VCaP (cell line): ENCODE data around the gene NFKB2.

Experiments used
- H3K27ac ChIP-seq: fragments of 450-650 bp; 2 replicates; pipeline ENCODE4 v1.5.1; 2017
- TF ChIP-seq, protein P1 (sequence below): fragments of 450-650 bp; conservative IDR thresholded peaks from 2 replicates; pipeline ENCODE4 v1.5.1; 2017; ENCODE audit warnings: mild to moderate bottlenecking, moderate library complexity

NFKB2 gene

DNA sequence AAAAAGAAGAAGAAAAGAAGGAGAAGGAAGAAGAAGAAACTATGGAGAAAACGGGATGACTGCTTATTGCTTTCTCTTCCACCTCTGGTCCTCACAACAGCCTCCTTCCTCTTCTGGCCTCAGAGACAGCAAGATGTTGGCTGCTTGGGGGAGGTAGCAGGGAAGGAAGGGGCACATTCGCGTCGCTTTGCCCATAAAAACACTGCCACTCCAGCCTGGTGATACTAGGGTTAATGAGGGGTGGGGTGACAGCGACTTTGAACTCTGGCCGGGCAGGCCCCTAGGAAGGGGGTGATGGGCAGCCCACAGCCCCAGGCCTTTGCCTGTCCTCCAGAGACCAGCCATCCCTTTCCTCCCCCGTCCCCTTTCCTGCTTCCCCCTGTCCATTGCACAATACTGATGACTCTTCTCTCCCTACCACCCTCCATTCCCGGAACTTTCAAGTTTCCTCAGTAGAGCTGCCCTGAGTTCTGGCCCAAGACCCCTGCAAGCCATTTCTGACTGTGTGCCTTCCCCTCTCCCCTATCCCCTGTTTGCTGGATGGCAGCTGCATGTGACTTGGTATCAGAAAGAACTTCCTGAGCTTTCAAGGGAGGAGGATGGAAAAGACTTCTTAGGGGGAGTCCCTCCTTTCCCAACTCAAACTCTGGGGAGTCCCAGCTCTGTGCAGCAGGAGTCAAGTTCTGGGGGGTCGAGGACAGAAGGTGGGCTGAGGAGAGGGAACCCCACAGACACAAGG is 39.1 kb downstream of the NFKB2 start:
- TF ChIP-seq, protein P1, sequence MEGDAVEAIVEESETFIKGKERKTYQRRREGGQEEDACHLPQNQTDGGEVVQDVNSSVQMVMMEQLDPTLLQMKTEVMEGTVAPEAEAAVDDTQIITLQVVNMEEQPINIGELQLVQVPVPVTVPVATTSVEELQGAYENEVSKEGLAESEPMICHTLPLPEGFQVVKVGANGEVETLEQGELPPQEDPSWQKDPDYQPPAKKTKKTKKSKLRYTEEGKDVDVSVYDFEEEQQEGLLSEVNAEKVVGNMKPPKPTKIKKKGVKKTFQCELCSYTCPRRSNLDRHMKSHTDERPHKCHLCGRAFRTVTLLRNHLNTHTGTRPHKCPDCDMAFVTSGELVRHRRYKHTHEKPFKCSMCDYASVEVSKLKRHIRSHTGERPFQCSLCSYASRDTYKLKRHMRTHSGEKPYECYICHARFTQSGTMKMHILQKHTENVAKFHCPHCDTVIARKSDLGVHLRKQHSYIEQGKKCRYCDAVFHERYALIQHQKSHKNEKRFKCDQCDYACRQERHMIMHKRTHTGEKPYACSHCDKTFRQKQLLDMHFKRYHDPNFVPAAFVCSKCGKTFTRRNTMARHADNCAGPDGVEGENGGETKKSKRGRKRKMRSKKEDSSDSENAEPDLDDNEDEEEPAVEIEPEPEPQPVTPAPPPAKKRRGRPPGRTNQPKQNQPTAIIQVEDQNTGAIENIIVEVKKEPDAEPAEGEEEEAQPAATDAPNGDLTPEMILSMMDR = no peak

DNA sequence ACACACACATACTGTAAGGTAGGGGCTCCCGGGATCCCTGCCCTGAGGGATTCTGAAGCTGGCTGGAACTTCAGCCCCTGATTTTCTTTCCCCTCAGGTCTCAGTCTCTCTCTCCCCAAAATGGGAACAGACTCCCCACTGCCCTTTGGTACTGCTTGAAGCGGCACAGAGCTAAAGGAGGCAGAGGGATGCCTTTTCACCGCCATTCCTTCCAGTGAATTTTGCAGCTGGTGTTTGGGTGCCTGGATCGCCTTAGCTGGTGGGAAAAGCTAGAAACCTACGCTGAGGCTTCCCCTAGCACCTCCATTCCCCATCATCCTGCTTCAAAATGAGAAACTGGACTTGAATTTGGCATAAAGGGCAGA is 39.6 kb downstream of the NFKB2 start:
- no peak overlapping the region for H3K27ac ChIP-seq

More for the DNA sequence above, 39.1 kb downstream of the NFKB2 start:
- H3K27ac ChIP-seq = no peak overlapping the region

DNA sequence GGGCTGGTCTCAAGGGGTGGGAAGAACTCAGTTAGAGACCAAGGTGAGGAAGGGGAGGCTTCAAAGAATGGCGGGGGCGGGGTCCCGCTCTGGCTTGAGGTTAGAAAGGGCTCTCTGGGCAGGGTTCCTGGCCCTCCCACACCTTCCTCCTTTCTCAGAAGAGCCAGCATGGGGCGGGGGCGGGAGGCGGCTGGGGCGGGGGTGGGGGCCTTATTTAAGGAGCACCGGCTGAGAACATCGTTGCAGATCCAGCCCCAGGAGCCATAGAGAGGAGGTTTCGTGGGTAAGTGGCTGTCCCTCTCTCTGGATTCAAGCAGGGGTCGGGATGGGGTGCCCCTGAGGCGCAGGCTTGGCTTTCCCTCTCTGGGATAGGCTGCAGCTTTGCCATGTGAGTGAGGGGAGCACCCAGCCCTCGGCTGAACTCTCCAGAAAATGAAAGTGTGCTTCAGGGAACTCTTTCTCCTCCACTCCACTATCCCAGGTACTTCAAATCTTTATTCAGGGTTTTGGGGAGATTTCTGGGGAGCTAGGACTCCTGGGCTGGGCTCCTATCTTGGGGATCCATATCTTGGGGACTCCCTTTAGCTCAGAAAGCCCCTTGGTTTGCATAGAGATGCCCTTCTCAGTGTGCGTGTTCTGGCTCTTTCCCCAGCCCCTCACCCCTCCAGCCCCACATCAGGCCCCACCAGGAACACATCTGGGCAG is 40.2 kb downstream of the NFKB2 start:
- TF ChIP-seq, protein P1 = no peak
- no peak overlapping the region for H3K27ac ChIP-seq

More for the DNA sequence above, 39.6 kb downstream of the NFKB2 start:
- TF ChIP-seq, protein P1 = no peak

DNA sequence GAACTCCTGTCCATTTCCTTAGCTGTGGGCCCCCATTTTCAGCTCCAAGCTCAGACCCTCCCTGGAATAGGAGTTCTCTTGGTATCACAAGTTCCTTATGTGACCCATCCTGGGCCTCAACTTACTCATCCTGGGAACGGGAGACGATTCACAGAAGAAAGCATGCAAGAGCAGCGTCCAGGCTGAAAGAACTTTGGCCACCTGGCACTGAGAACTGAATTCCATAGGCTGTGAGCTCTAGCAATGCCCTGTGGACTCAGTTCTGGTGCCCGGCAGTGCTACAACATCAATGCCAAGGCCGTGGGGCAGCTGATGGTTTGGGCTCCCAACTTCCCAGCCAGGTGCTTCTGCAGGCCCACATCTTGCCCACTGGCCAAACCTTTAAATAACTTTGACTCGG is 40.8 kb downstream of the NFKB2 start:
- TF ChIP-seq, protein P1 = no peak
- H3K27ac ChIP-seq = no peak overlapping the region

- no peak overlapping the region for H3K27ac ChIP-seq
- TF ChIP-seq, protein P1 = no peak
These were observed 42.0 kb downstream of the NFKB2 start for GRCh38 chr10:102437515-102437914.

GRCh38 chr10:102438374-102438773 is 42.9 kb downstream of the NFKB2 start:
- H3K27ac ChIP-seq = no peak overlapping the region
- TF ChIP-seq, protein P1 = no peak

GRCh38 chr10:102444851-102445250 is 49.3 kb downstream of the NFKB2 start:
- TF ChIP-seq, protein P1 = no peak
- H3K27ac ChIP-seq = no peak overlapping the region
